ENCODE measurements around the gene TTC38.

GRCh38 chr22:46288846-46289243 is 21.0 kb downstream of the TTC38 start:
- TF ChIP-seq EP300 (IDR thresholded peaks at IDR 0.05) (no peak), POLR2AphosphoS5 (IDR thresholded peaks at IDR 0.05) (no peak), POLR2A (IDR thresholded peaks at IDR 0.05) (no peak)
- TF ChIP-seq, protein P1, sequence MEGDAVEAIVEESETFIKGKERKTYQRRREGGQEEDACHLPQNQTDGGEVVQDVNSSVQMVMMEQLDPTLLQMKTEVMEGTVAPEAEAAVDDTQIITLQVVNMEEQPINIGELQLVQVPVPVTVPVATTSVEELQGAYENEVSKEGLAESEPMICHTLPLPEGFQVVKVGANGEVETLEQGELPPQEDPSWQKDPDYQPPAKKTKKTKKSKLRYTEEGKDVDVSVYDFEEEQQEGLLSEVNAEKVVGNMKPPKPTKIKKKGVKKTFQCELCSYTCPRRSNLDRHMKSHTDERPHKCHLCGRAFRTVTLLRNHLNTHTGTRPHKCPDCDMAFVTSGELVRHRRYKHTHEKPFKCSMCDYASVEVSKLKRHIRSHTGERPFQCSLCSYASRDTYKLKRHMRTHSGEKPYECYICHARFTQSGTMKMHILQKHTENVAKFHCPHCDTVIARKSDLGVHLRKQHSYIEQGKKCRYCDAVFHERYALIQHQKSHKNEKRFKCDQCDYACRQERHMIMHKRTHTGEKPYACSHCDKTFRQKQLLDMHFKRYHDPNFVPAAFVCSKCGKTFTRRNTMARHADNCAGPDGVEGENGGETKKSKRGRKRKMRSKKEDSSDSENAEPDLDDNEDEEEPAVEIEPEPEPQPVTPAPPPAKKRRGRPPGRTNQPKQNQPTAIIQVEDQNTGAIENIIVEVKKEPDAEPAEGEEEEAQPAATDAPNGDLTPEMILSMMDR (IDR thresholded peaks at IDR 0.05) = no peak
